Endothelial cell of umbilical vein (primary cell): ENCODE data around the gene PNKD. TPM values are rescaled to one million over a fixed set of nuclear protein-coding genes. Genes with fewer than 3 reads are reported as not detected.

ENCODE experiments used
- BruUV-seq: library from RNA; stranded (reverse); fragments of 400-500 nt; replicated peaks from 2 replicates; lab custom pipeline; 2021; lab: Mats Ljungman, UMichigan
- CTCF ChIA-PET: fragments of 300-600, 350-600 bp; sonication (Branson Sonifier 250); formaldehyde crosslinking; loops from one replicate; lab custom pipeline; 2021; ENCODE audit warnings: antibody characterized with exemption, inconsistent platforms; lab: Charles Lee
- POLR2A ChIA-PET: fragments of 300-600, 350-600 bp; sonication (Branson Sonifier 250); formaldehyde crosslinking; loops from one replicate; lab custom pipeline; 2021; ENCODE audit warnings: antibody characterized with exemption, inconsistent platforms; lab: Charles Lee
- DNase-seq: peaks from one replicate; pipeline ENCODE4 v3.0.0-alpha.2; 2011; ENCODE audit warnings: low read depth, low spot score
- FAIRE-seq: peaks from 2 replicates; lab custom pipeline; 2011; peaks lifted over from hg19 to GRCh38; lab: Jason Lieb, UNC
- H2AFZ ChIP-seq: 2 replicates; pipeline ENCODE4 v1.6.0; 2012; ENCODE audit warnings: low read depth, low read length, control low read depth, inconsistent platforms
- H3K27ac ChIP-seq: 2 replicates; pipeline ENCODE4 v1.5.1; 2011; ENCODE audit warnings: low read depth, mild to moderate bottlenecking, control low read depth, low read length, moderate library complexity; ENCODE audit not compliant: insufficient read depth
- H3K27me3 ChIP-seq, 2 experiments: 2 replicates each; pipeline versions ENCODE4 v1.6.0 to v1.6.1; 2011; ENCODE audit warnings: low read length in 2 of 2, mixed read lengths in 1 of 2; ENCODE audit not compliant: control insufficient read depth in 2 of 2, insufficient read depth in 2 of 2
- H3K36me3 ChIP-seq, 2 experiments: 2 replicates in 1 of 2; 3 replicates in 1 of 2; pipeline ENCODE4 v1.5.1; 2011; ENCODE audit warnings: low read length in 2 of 2, mild to moderate bottlenecking in 1 of 2, moderate library complexity in 1 of 2; ENCODE audit not compliant: control insufficient read depth in 2 of 2, insufficient read depth in 2 of 2; ENCODE audit errors: extremely low read depth in 1 of 2
- H3K4me1 ChIP-seq: 3 replicates; pipeline ENCODE4 v1.5.1; 2011; ENCODE audit warnings: mild to moderate bottlenecking, low read length; ENCODE audit not compliant: control insufficient read depth, insufficient read depth; ENCODE audit errors: extremely low read depth
- H3K4me2 ChIP-seq: 2 replicates; pipeline ENCODE4 v1.6.1; 2011; ENCODE audit warnings: low read length, control low read depth, mixed read lengths; ENCODE audit not compliant: insufficient read depth
- H3K4me3 ChIP-seq, 3 experiments: fragments of 200-600 bp in 1 of 3; sonication (generic), shearing (Covaris generic) in 1 of 3; replicated peaks in 1 of 3; 2 replicates each; pipeline ENCODE4 v1.5.1; 2011 to 2016; ENCODE audit warnings: control low read depth in 3 of 3, low read length in 3 of 3, mild to moderate bottlenecking in 2 of 3, inconsistent platforms in 1 of 3, low read depth in 1 of 3, moderate library complexity in 1 of 3; ENCODE audit not compliant: insufficient read depth in 1 of 3
- H3K79me2 ChIP-seq: 2 replicates; pipeline ENCODE4 v1.6.0; 2012; ENCODE audit warnings: low read length, inconsistent platforms; ENCODE audit not compliant: control insufficient read depth, insufficient read depth
- H3K9ac ChIP-seq: replicated peaks from 2 replicates; pipeline ENCODE3; 2011; ENCODE audit warnings: low read length, control low read depth; ENCODE audit not compliant: insufficient read depth; ENCODE audit errors: extremely low read depth
- H3K9me1 ChIP-seq: replicated peaks from 3 replicates; pipeline ENCODE4 v1.6.0; 2011; ENCODE audit warnings: mild to moderate bottlenecking, low read length; ENCODE audit not compliant: control insufficient read depth, insufficient read depth; ENCODE audit errors: extremely low read depth
- H3K9me3 ChIP-seq: replicated peaks from 2 replicates; pipeline ENCODE4 v1.5.1; 2012; ENCODE audit warnings: low read length, inconsistent platforms; ENCODE audit not compliant: control insufficient read depth, insufficient read depth
- H4K20me1 ChIP-seq: replicated peaks from 2 replicates; pipeline ENCODE3; 2011; ENCODE audit warnings: mild to moderate bottlenecking, low read length; ENCODE audit not compliant: control insufficient read depth, insufficient read depth; ENCODE audit errors: extremely low read depth
- CTCF ChIP-seq, 2 donors: IDR thresholded peaks; 1 replicate in 1 of 2; 2 replicates in 1 of 2; pipeline ENCODE4 v1.5.1; 2011; ENCODE audit warnings: low read length in 2 of 2, mild to moderate bottlenecking in 2 of 2, moderate library complexity in 2 of 2, control low read depth in 1 of 2, inconsistent platforms in 1 of 2, low read depth in 1 of 2; ENCODE audit not compliant: insufficient read depth in 1 of 2; ENCODE audit errors: extremely low read depth in 1 of 2
- EZH2 ChIP-seq: IDR thresholded peaks from 2 replicates; pipeline ENCODE4 v1.6.1; 2012; ENCODE audit warnings: borderline replicate concordance, low read depth, mild to moderate bottlenecking, moderate library complexity, low read length, inconsistent platforms; ENCODE audit not compliant: severe bottlenecking
- FOS ChIP-seq: IDR thresholded peaks from 2 replicates; pipeline ENCODE4 v1.6.1; 2011; ENCODE audit warnings: mild to moderate bottlenecking, low read length, moderate library complexity, borderline replicate concordance; ENCODE audit not compliant: insufficient read depth
- GATA2 ChIP-seq: IDR thresholded peaks from 2 replicates; pipeline ENCODE4 v1.7.0; 2011; ENCODE audit warnings: low read depth, mild to moderate bottlenecking, moderate library complexity, mixed read lengths, low read length; ENCODE audit not compliant: insufficient read length, insufficient read depth
- JUN ChIP-seq: IDR thresholded peaks from 2 replicates; pipeline ENCODE4 v1.6.1; 2011; ENCODE audit warnings: borderline replicate concordance, low read depth; ENCODE audit not compliant: insufficient read length, insufficient read depth
- MAX ChIP-seq: IDR thresholded peaks from 2 replicates; pipeline ENCODE4 v1.6.1; 2011; ENCODE audit not compliant: insufficient read depth, insufficient read length
- MYC ChIP-seq: IDR thresholded peaks from one replicate; pipeline ENCODE4 v1.6.1; 2011; ENCODE audit warnings: mild to moderate bottlenecking, low read depth, low read length
- POLR2A ChIP-seq: IDR thresholded peaks from 2 replicates; pipeline ENCODE4 v1.6.1; 2012; ENCODE audit warnings: low read depth, mild to moderate bottlenecking, control low read depth, low read length
- POLR2AphosphoS5 ChIP-seq: IDR thresholded peaks from 2 replicates; pipeline ENCODE4 v1.6.1; 2012; ENCODE audit warnings: low read depth, mild to moderate bottlenecking, control low read depth, low read length, moderate library complexity; ENCODE audit not compliant: insufficient read depth
- dilution Hi-C: fragments of 300-500 bp; cut with MboI; formaldehyde crosslinking; loops from one replicate; pipeline ENCODE4 v1.15.0; 2019; ENCODE audit warnings: low sequenced_read_pairs; ENCODE audit not compliant: extremely low pct_ligation_motif_present
- intact Hi-C: fragments of 100-400 bp; cut with micrococcal nuclease; formaldehyde crosslinking; loops from one replicate; pipeline ENCODE4 v1.10.0; 2022
- polyA plus RNA-seq, 4 experiments: library from polyadenylated mRNA; depleted of rRNA in 3 of 4; stranded (reverse) in 3 of 4; unstranded in 1 of 4; fragments of >200 nt; gene quantifications; 2 replicates each; pipeline versions ENCODE4 v1.2.1 to v1.2.3, GENCODE V29; 2011 to 2012; ENCODE audit warnings: missing spikeins in 1 of 4
- total RNA-seq: library from RNA; stranded (reverse); gene quantifications from 2 replicates; pipeline ENCODE4 v1.2.3, GENCODE V29; 2021

PNKD gene
- total and polyA plus RNA-seq, 2 donors (not counting 3 experiments of a cell fraction or from before 2014, with no cell fraction given), result 56.1 to 88.3 TPM

DNA sequence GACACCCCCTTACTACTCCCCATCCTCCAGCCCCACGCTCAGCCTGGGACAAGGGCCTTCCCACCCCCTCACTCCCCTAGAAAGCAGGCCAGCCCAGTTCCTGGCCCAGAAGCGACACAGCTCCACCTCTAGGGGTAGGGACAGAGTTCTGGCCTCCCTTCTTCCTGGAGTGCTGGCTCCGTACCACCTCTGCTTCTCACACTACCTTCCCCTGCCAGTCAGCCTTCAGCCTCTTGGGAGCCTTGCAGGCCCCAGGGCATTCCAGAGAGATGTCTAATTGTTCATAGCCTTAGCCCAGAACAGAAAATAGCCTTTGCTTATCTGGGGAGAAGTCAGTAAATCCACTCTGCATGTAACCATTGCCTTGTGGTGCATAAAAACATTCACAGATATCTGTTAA lies 73.3 kb downstream of the PNKD start:
- H3K9me3 ChIP-seq, result no peaks in the 10 kb centered on the region
- no peak overlapping the region for H3K9ac ChIP-seq
- no peaks in the 10 kb centered on the region for H3K27me3 ChIP-seq
- no peak overlapping the region for H3K4me2 ChIP-seq
- intact Hi-C loops (no loop called here), dilution Hi-C loops (no loop called here)
- DNase-seq (no peak), FAIRE-seq (no peak)
- no peak overlapping the region for H2AFZ ChIP-seq
- H3K9me1 ChIP-seq, result no peaks in the 10 kb centered on the region
- H3K4me3 ChIP-seq, result no peak overlapping the region
- H3K27ac ChIP-seq, result no peak overlapping the region
- POLR2A ChIA-PET, result no interaction called here
- H3K79me2 ChIP-seq, result no peaks in the 10 kb centered on the region
- CTCF ChIA-PET, result interaction anchor here (0.9 kb wide), 1 partner anchor 53 kb away, joined by 4 read pairs; no protein-coding TSS in a partner anchor
- no peaks in the 10 kb centered on the region for H4K20me1 ChIP-seq
- peaks cover 0 to 12% of the 10 kb centered on the region in 2 experiments for H3K36me3 ChIP-seq
- H3K4me1 ChIP-seq, result no peaks in the 10 kb centered on the region
- no peak for TF ChIP-seq FOS
- no peak for TF ChIP-seq JUN
- no peak for TF ChIP-seq MYC
- TF ChIP-seq MAX, result no peak
- no peak for TF ChIP-seq EZH2
- no peak for TF ChIP-seq CTCF (IDR thresholded peaks at IDR 0.05; ENCODE audit: extremely low read depth in 1 of 2, insufficient read depth in 1 of 2, low read depth in 1 of 2, low read length in 2 of 2)
- no peak for TF ChIP-seq POLR2AphosphoS5
- no peak for TF ChIP-seq GATA2
- TF ChIP-seq POLR2A, result no peak
- BruUV-seq, result no TSS peak
